HepG2 (cell line): Measurements from ENCODE around the gene ANKRD44. TPM values are rescaled to one million over a fixed set of nuclear protein-coding genes. Genes with fewer than 3 reads are reported as not detected.

ENCODE experiments used
- ATAC-seq: fragments of 200-7000 bp; cut with Tn5 transposase; 3 replicates; pipeline ENCODE4 v1.9.1; 2020; ENCODE audit warnings: mild to moderate bottlenecking, moderate library complexity
- BruUV-seq: library from RNA; stranded (reverse); fragments of 400-500 nt; replicated peaks from 2 replicates; lab custom pipeline; 2021; lab: Mats Ljungman, UMichigan
- CTCF ChIA-PET: fragments of 300-600 bp; formaldehyde crosslinking; extraction: SDS; loops from one replicate; lab custom pipeline; 2021; ENCODE audit warnings: low total read pairs, inconsistent platforms, low intra/inter-chr PET ratio; lab: Yijun Ruan, JAX
- POLR2A ChIA-PET: fragments of 350-600 bp; sonication (Branson Sonifier 250); formaldehyde crosslinking; loops from one replicate; lab custom pipeline; 2020; ENCODE audit warnings: antibody characterized with exemption, inconsistent platforms; lab: Yijun Ruan, JAX
- DNase-seq: peaks from one replicate; pipeline ENCODE4 v3.0.0-alpha.2; 2015; ENCODE audit warnings: low spot score
- FAIRE-seq: peaks from 3 replicates; lab custom pipeline; 2011; peaks lifted over from hg19 to GRCh38; lab: Jason Lieb, UNC
- H2AFZ ChIP-seq: one replicate; pipeline ENCODE4 v1.6.1; 2011; ENCODE audit warnings: low read length, inconsistent platforms
- H3K27ac ChIP-seq: fragments of 300-600 bp; 3 replicates; pipeline ENCODE4 v1.8.0; 2011; ENCODE audit warnings: mixed run types, mild to moderate bottlenecking, mixed read lengths, low read length, inconsistent platforms; ENCODE audit not compliant: insufficient read depth; ENCODE audit errors: extremely low read length
- H3K27me3 ChIP-seq, 2 experiments: fragments of 200-600 bp in 1 of 2; 2 replicates in 1 of 2; 3 replicates in 1 of 2; pipeline versions ENCODE4 v1.6.0 to v1.8.0; 2011; ENCODE audit warnings: low read length in 2 of 2, mild to moderate bottlenecking in 2 of 2, moderate library complexity in 2 of 2, inconsistent platforms in 1 of 2; ENCODE audit not compliant: insufficient read depth in 2 of 2, control insufficient read depth in 1 of 2
- H3K36me3 ChIP-seq, 2 experiments: fragments of 200-600 bp in 1 of 2; replicated peaks in 1 of 2; 2 replicates in 1 of 2; 3 replicates in 1 of 2; pipeline versions ENCODE4 v1.5.1 to v1.8.0; 2011; ENCODE audit warnings: low read length in 2 of 2, inconsistent platforms in 1 of 2; ENCODE audit not compliant: insufficient read depth in 2 of 2, control insufficient read depth in 1 of 2
- H3K4me1 ChIP-seq: 2 replicates; pipeline ENCODE4 v1.5.1; 2012; ENCODE audit warnings: low read length, inconsistent platforms; ENCODE audit not compliant: insufficient read depth
- H3K4me2 ChIP-seq: 2 replicates; pipeline ENCODE4 v1.6.0; 2011; ENCODE audit warnings: low read depth, low read length, inconsistent platforms
- H3K4me3 ChIP-seq, 3 experiments: fragments of 200-600 bp in 1 of 3; sonication (generic), shearing (Covaris generic) in 1 of 3; replicated peaks in 1 of 3; 2 replicates each; pipeline ENCODE4 v1.5.1; 2011 to 2016; ENCODE audit warnings: low read length in 3 of 3, inconsistent platforms in 2 of 3, low read depth in 2 of 3, mild to moderate bottlenecking in 2 of 3, control low read depth in 1 of 3, mixed read lengths in 1 of 3; ENCODE audit not compliant: insufficient read depth in 1 of 3
- H3K79me2 ChIP-seq: one replicate; pipeline ENCODE4 v1.6.1; 2011; ENCODE audit warnings: low read length, inconsistent platforms; ENCODE audit not compliant: insufficient read depth
- H3K9ac ChIP-seq: 2 replicates; pipeline ENCODE4 v1.6.0; 2011; ENCODE audit warnings: mild to moderate bottlenecking, low read depth, low read length, inconsistent platforms; ENCODE audit not compliant: insufficient read depth
- H3K9me3 ChIP-seq: 2 replicates; pipeline ENCODE4 v1.5.1; 2012; ENCODE audit warnings: mild to moderate bottlenecking, low read length
- H4K20me1 ChIP-seq: 2 replicates; pipeline ENCODE4 v1.6.0; 2011; ENCODE audit warnings: inconsistent platforms, mild to moderate bottlenecking, low read length, moderate library complexity; ENCODE audit not compliant: insufficient read depth
- ADNP ChIP-seq: sonication (generic); formaldehyde crosslinking; IDR thresholded peaks from 2 replicates; pipeline ENCODE4 v1.4.0; 2020; ENCODE audit warnings: missing genetic modification reagents
- CBX5 ChIP-seq: sonication (generic); formaldehyde crosslinking; IDR thresholded peaks from 2 replicates; pipeline ENCODE4 v1.4.0; 2020; ENCODE audit warnings: missing genetic modification reagents, borderline replicate concordance
- ERF ChIP-seq: IDR thresholded peaks from 2 replicates; pipeline ENCODE4 v1.6.1; 2018; ENCODE audit warnings: missing biosample characterization, missing genetic modification reagents
- GATAD1 ChIP-seq: IDR thresholded peaks from 2 replicates; pipeline ENCODE4 v1.6.1; 2016; ENCODE audit warnings: missing genetic modification reagents, missing compliant biosample characterization
- GTF2F1 ChIP-seq: fragments of 150-350 bp; IDR thresholded peaks from 2 replicates; pipeline ENCODE4 v1.6.1; 2014; ENCODE audit warnings: low read length
- GTF3A ChIP-seq: sonication (generic); formaldehyde crosslinking; conservative IDR thresholded peaks from 2 replicates; pipeline ENCODE4 v1.4.0; 2020; ENCODE audit warnings: mild to moderate bottlenecking, missing genetic modification reagents
- HCFC1 ChIP-seq: fragments of 150-350 bp; IDR thresholded peaks from 2 replicates; pipeline ENCODE4 v1.6.1; 2014; ENCODE audit warnings: low read depth, low read length
- MAF1 ChIP-seq: sonication (generic); formaldehyde crosslinking; IDR thresholded peaks from 2 replicates; pipeline ENCODE4 v1.5.0; 2020; ENCODE audit warnings: missing genetic modification reagents, borderline replicate concordance
- NFYB ChIP-seq: sonication (generic); formaldehyde crosslinking; IDR thresholded peaks from 2 replicates; pipeline ENCODE4 v1.4.0; 2020; ENCODE audit warnings: missing genetic modification reagents
- SNAPC2 ChIP-seq: sonication (generic); formaldehyde crosslinking; IDR thresholded peaks from 2 replicates; pipeline ENCODE4 v1.8.1; 2022; ENCODE audit warnings: mild to moderate bottlenecking, missing genetic modification reagents
- TBX2 ChIP-seq: sonication (generic); formaldehyde crosslinking; IDR thresholded peaks from 2 replicates; pipeline ENCODE4 v1.5.0; 2020; ENCODE audit warnings: missing genetic modification reagents, mild to moderate bottlenecking, borderline replicate concordance
- ZNF136 ChIP-seq: sonication (generic); formaldehyde crosslinking; IDR thresholded peaks from 2 replicates; pipeline ENCODE4 v1.8.1; 2022; ENCODE audit warnings: low read depth, mild to moderate bottlenecking, moderate library complexity, missing genetic modification reagents
- ZNF3 ChIP-seq: IDR thresholded peaks from 2 replicates; pipeline ENCODE4 v1.7.0; 2017; ENCODE audit warnings: inconsistent platforms
- ZNF556 ChIP-seq: sonication (generic); formaldehyde crosslinking; IDR thresholded peaks from 2 replicates; pipeline ENCODE4 v1.4.0; 2020; ENCODE audit warnings: mild to moderate bottlenecking, missing genetic modification reagents, borderline replicate concordance
- ZNF572 ChIP-seq: sonication (generic); formaldehyde crosslinking; IDR thresholded peaks from 2 replicates; pipeline ENCODE4 v1.5.1; 2020; ENCODE audit warnings: mild to moderate bottlenecking, missing genetic modification reagents
- ZNF607 ChIP-seq: sonication (generic); formaldehyde crosslinking; IDR thresholded peaks from 2 replicates; pipeline ENCODE4 v1.5.1; 2020; ENCODE audit warnings: missing genetic modification reagents, mild to moderate bottlenecking, borderline replicate concordance
- ZNF879 ChIP-seq: sonication (generic); formaldehyde crosslinking; IDR thresholded peaks from 2 replicates; pipeline ENCODE4 v1.8.1; 2023; ENCODE audit warnings: missing genetic modification reagents
- WGBS: methylation state at CpG from one replicate; pipeline ENCODE4 v1.1.6; 2017; ENCODE audit warnings: low lambda C conversion rate; 5-methylcytosine and 5-hydroxymethylcytosine counted together
- in situ Hi-C: cut with HindIII; loops from 2 replicates; pipeline ENCODE4 v1.10.0; 2017; ENCODE audit warnings: low pct_unique_long_range_greater_than_20kb; ENCODE audit not compliant: extremely low pct_ligation_motif_present
- intact Hi-C: fragments of 100-400 bp; cut with micrococcal nuclease; formaldehyde crosslinking; loops from one replicate; pipeline ENCODE4 v1.10.0; 2022; ENCODE audit not compliant: unreplicated experiment
- polyA plus RNA-seq, 8 experiments: library from polyadenylated mRNA; depleted of rRNA in 3 of 8; stranded (reverse) in 7 of 8; unstranded in 1 of 8; fragments of >200 nt; fragmentation: Illumina TruSeq in 4 of 8; extraction: Trizol in 4 of 8; gene quantifications; 2 replicates each; pipeline versions ENCODE4 v1.2.1 to v1.2.3, GENCODE V29; 2011 to 2016; ENCODE audit warnings: low read depth in 4 of 8, missing spikeins in 1 of 8, mixed read lengths in 1 of 8; ENCODE audit not compliant: insufficient read depth in 1 of 8
- total RNA-seq, 5 experiments: library from RNA; depleted of rRNA; stranded (reverse); fragments of >200 nt; fragmentation: Illumina TruSeq; extraction: Trizol; gene quantifications; 2 replicates each; pipeline ENCODE4 v1.2.3, GENCODE V29; 2016; ENCODE audit warnings: low read depth in 1 of 5

Gene ANKRD44
- total and polyA plus RNA-seq, 2 of the 13 experiments (the other 11 are each of a cell fraction or from before 2014, with no cell fraction given): 0.04 to 0.11 TPM

- intact Hi-C loops: loop anchor here (5.0 kb wide), 1 partner anchor 1873 kb away; no protein-coding TSS in a partner anchor
- no peak overlapping the region for H3K27ac ChIP-seq
- H3K27me3 ChIP-seq: no peaks in the 10 kb centered on the region
- no peaks in the 10 kb centered on the region for H3K4me1 ChIP-seq
- no peak overlapping the region for H2AFZ ChIP-seq
- 11% methylated on average over 5 of the region's 5 CpGs for WGBS
- in situ Hi-C loops: no loop called here
- no peak for FAIRE-seq
- H4K20me1 ChIP-seq: no peaks in the 10 kb centered on the region
- H3K36me3 ChIP-seq: no peaks in the 10 kb centered on the region; a peak in 1 of 5 replicates
- no peaks in the 10 kb centered on the region for H3K9me3 ChIP-seq
- ATAC-seq: no peak
- no peak for DNase-seq
- no peak overlapping the region for H3K9ac ChIP-seq
- H3K79me2 ChIP-seq: no peaks in the 10 kb centered on the region
- H3K4me3 ChIP-seq: no peak overlapping the region
- H3K4me2 ChIP-seq: no peak overlapping the region
- TF ChIP-seq ADNP (CRISPR knock-in tag) (no peak), NFYB (CRISPR knock-in tag) (no peak), GATAD1 (CRISPR knock-in tag) (no peak), SNAPC2 (CRISPR knock-in tag) (no peak), CBX5 (CRISPR knock-in tag) (no peak), MAF1 (CRISPR knock-in tag) (no peak), ZNF572 (no peak), ZNF879 (CRISPR knock-in tag) (no peak), ZNF556 (CRISPR knock-in tag) (no peak), GTF3A (CRISPR knock-in tag) (no peak), HCFC1 (no peak), TBX2 (CRISPR knock-in tag) (no peak), ZNF607 (CRISPR knock-in tag) (no peak), ERF (CRISPR knock-in tag) (no peak), ZNF3 (CRISPR knock-in tag) (no peak), ZNF136 (CRISPR knock-in tag) (no peak), GTF2F1 (no peak)
- POLR2A ChIA-PET: no interaction called here
- BruUV-seq: no TSS peak
- CTCF ChIA-PET: no interaction called here
These were observed 105.9 kb downstream of the ANKRD44 start for GRCh38 chr2:197204519-197205250.
